Neural progenitor cell (in vitro differentiated cells): ENCODE measurements around the gene TAGLN.

Source experiments
- CTCF ChIP-seq: fragments of 200-600 bp; sonication (generic); IDR thresholded peaks from 2 replicates; pipeline ENCODE4 v1.5.1; 2017; ENCODE audit warnings: antibody characterized with exemption, mild to moderate bottlenecking
- EZH2 ChIP-seq: fragments of 200-600 bp; sonication (generic); IDR thresholded peaks from 2 replicates; pipeline ENCODE4 v1.6.1; 2017; ENCODE audit warnings: antibody characterized with exemption, mild to moderate bottlenecking, moderate library complexity
- EZH2phosphoT487 ChIP-seq: fragments of 200-600 bp; sonication (generic); IDR thresholded peaks from 2 replicates; pipeline ENCODE4 v1.6.1; 2017; ENCODE audit warnings: antibody characterized with exemption

DNA sequence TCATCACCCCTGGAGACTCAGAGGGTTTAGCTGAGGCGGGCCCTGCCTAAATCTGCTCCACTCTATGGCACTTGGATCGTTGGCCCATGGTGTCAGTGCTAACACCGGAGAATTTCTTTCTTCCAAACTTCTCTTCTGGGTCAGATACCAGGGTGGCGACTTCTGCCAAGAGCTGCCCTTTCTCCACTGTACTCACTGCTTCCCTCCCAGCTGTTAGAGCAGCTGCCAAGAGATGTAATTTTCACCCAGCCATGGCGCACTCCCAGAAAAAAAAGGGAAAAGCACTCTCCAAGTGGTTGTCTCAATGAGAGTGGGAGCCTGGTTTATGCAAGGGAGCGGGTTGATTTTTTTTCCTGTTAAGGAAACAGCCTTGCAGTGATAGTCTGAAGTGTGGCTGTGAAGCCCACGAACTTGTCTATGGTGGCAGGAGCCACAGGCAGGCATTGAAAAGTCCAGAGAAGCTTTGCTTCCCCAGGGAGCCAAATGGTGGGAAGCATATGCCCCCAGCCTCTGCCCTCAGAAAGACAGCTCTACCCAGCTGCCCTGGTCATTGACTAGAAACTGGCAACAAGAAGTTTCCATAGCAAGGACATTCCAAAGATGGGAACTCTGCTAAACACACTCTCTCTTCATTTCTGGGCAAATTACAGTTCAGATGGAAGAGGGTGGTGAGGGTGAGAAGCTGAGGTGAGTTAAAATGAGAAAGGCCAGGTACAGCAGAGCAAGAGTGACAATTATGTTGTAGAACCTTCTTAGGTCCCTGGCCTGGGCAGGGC lies 22.0 kb downstream of the TAGLN start:
- no peak for TF ChIP-seq CTCF
- no peak for TF ChIP-seq EZH2
- no peak for TF ChIP-seq EZH2phosphoT487
